Keratinocyte (primary cell): ENCODE measurements around the gene EHMT1.
"Not testable (repeated sequence)": the region's sequence is repeated elsewhere in the genome, so short reads cannot be mapped to it uniquely, and the experiment has no call there.

Experiments used
- CTCF ChIP-seq, 3 experiments: IDR thresholded peaks in 1 of 3; conservative IDR thresholded peaks in 1 of 3; optimal IDR thresholded peaks in 1 of 3; 2 replicates in 2 of 3; 3 replicates in 1 of 3; pipeline versions ENCODE3 to v1.5.1; 2011; ENCODE audit warnings: low read length in 3 of 3, mild to moderate bottlenecking in 3 of 3, moderate library complexity in 2 of 3, control low read depth in 1 of 3, inconsistent platforms in 1 of 3; ENCODE audit not compliant: insufficient read depth in 2 of 3; ENCODE audit errors: extremely low read depth in 1 of 3
- EZH2 ChIP-seq: IDR thresholded peaks from one replicate; pipeline ENCODE4 v1.6.1; 2012; ENCODE audit warnings: inconsistent platforms, mild to moderate bottlenecking, low read length, moderate library complexity

DNA sequence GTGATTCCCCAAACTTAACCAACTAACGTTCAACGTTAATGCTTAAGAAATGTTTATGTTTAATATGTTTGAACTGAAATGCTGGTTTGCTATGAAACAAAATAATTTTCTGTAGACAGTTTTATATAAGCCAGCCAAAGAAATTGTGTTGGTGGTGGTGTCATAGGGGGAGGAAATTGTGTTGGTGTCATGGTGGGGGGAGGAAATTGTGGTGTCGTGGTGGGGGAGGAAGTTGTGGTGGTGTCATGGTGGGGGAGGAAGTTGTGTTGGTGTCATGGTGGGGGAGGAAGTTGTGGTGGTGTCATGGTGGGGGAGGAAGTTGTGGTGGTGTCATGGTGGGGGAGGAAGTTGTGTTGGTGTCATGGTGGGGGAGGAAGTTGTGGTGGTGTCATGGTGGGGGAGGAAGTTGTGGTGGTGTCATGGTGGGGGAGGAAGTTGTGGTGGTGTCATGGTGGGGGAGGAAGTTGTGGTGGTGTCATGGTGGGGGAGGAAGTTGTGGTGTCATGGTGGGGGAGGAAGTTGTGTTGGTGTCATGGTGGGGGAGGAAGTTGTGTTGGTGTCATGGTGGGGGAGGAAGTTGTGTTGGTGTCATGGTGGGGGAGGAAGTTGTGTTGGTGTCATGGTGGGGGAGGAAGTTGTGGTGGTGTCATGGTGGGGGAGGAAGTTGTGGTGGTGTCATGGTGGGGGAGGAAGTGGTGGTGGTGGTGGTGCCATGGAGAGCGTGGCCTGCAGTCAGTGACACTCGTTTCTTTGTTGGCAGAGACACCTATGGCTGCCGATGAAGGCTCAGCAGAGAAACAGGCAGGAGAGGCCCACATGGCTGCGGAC lies 97.3 kb downstream of the EHMT1 start:
- TF ChIP-seq CTCF (optimal IDR thresholded peaks at IDR 0.05 in 1 of 3, IDR thresholded peaks at IDR 0.05 in 1 of 3, conservative IDR thresholded peaks at IDR 0.05 in 1 of 3; ENCODE audit: extremely low read depth in 1 of 3, insufficient read depth in 2 of 3, low read length in 3 of 3); EZH2: not testable (repeated sequence)
